Osteoblast (primary cell): ENCODE results near the gene ATXN7L3. TPM values are rescaled to one million over a fixed set of nuclear protein-coding genes. Genes with fewer than 3 reads are reported as not detected.

Experiments used
- DNase-seq: peaks from one replicate; pipeline ENCODE4 v3.0.0; 2011; ENCODE audit warnings: low spot score, mixed read lengths; ENCODE audit not compliant: insufficient read length; ENCODE audit errors: missing footprints
- H2AFZ ChIP-seq: 2 replicates; pipeline ENCODE4 v1.6.0; 2011; ENCODE audit warnings: mild to moderate bottlenecking, low read length
- H3K27ac ChIP-seq: 2 replicates; pipeline ENCODE4 v1.5.1; 2011; ENCODE audit warnings: mild to moderate bottlenecking, low read depth, low read length, moderate library complexity
- H3K27me3 ChIP-seq: 2 replicates; pipeline ENCODE4 v1.6.0; 2012; ENCODE audit warnings: mild to moderate bottlenecking, control low read depth, inconsistent platforms, low read length, moderate library complexity; ENCODE audit not compliant: insufficient read depth
- H3K36me3 ChIP-seq: 2 replicates; pipeline ENCODE4 v1.5.1; 2011; ENCODE audit warnings: mild to moderate bottlenecking, low read length, control low read depth, moderate library complexity; ENCODE audit not compliant: insufficient read depth
- H3K4me1 ChIP-seq: 2 replicates; pipeline ENCODE4 v1.5.1; 2011; ENCODE audit warnings: mild to moderate bottlenecking, low read length, control low read depth, moderate library complexity; ENCODE audit not compliant: insufficient read depth
- H3K4me2 ChIP-seq: 2 replicates; pipeline ENCODE4 v1.6.0; 2011; ENCODE audit warnings: mild to moderate bottlenecking, low read length; ENCODE audit not compliant: insufficient read depth
- H3K4me3 ChIP-seq: fragments of 200-600 bp; sonication (generic); 3 replicates; pipeline ENCODE4 v1.5.1; 2012; ENCODE audit warnings: mild to moderate bottlenecking, low read length, inconsistent platforms; ENCODE audit not compliant: insufficient read depth
- H3K79me2 ChIP-seq: 2 replicates; pipeline ENCODE4 v1.6.0; 2012; ENCODE audit warnings: mild to moderate bottlenecking, low read length, control low read depth, inconsistent platforms; ENCODE audit not compliant: insufficient read depth
- H3K9me3 ChIP-seq: 2 replicates; pipeline ENCODE4 v1.5.1; 2011; ENCODE audit warnings: low read depth, low read length, control low read depth
- H4K20me1 ChIP-seq: 2 replicates; pipeline ENCODE4 v1.6.0; 2012; ENCODE audit warnings: mild to moderate bottlenecking, low read length, control low read depth; ENCODE audit not compliant: insufficient read depth
- total RNA-seq: library from RNA; depleted of rRNA; stranded (reverse); fragments of >200 nt; gene quantifications from 2 replicates; pipeline ENCODE4 v1.2.3, GENCODE V29; 2012
- TF ChIP-seq, protein P1 (sequence below): IDR thresholded peaks from 2 replicates; pipeline ENCODE4 v1.5.1; 2011; ENCODE audit warnings: mild to moderate bottlenecking, low read depth, low read length, moderate library complexity; ENCODE audit errors: extremely low read depth

Gene ATXN7L3
- total RNA-seq, 1 donor = 38.4 TPM

DNA sequence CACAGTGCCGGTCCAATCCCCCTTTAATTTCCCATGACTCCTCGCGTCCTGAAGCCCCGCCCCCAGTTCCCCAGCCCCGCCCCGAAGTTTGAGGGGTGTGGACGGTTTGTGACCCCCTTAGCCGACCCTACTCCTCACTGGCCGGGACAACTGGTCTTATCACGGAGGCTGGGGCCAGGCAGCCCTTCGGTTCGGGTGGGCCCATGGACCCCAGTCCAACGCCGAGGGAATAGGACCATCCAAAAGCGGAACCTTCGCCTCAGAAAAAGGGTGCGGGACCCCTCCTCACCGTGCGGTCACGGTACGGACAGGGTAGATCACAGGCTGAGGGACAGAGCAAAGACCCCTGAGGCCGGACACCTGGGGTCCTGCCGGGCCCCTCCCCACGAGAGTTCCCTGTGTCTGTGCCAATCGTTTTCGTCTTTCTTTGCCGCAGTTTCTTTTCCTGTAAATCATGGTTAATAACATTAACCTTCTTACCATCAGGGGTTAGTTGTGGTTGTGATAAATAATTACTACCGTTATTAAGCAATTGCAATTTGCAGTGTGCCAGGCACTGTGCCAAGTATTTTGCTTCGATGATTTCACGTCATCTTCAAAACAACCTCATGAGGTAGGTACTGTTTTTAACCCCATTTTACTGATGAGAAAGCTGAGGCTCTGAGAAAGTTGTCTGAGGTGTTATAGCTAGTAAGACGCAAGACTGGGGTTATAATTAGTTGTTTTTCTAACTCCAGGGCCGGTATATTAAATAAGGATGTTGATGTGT, 12.4 kb downstream of the ATXN7L3 start:
- Histone ChIP-seq H3K4me2 (peak overlapping the region; percentile 94), H3K27ac (peak overlapping the region; percentile 99), H2AFZ (peak overlapping the region; percentile 97), H3K4me3 (peak overlapping the region; percentile 100), H4K20me1 (peaks cover 14% of the 10 kb centered on the region), H3K9me3 (no peaks in the 10 kb centered on the region), H3K27me3 (no peaks in the 10 kb centered on the region), H3K4me1 (peaks cover 11% of the 10 kb centered on the region), H3K36me3 (peaks cover 20% of the 10 kb centered on the region), H3K79me2 (peaks cover 55% of the 10 kb centered on the region)
- TF ChIP-seq, protein P1, sequence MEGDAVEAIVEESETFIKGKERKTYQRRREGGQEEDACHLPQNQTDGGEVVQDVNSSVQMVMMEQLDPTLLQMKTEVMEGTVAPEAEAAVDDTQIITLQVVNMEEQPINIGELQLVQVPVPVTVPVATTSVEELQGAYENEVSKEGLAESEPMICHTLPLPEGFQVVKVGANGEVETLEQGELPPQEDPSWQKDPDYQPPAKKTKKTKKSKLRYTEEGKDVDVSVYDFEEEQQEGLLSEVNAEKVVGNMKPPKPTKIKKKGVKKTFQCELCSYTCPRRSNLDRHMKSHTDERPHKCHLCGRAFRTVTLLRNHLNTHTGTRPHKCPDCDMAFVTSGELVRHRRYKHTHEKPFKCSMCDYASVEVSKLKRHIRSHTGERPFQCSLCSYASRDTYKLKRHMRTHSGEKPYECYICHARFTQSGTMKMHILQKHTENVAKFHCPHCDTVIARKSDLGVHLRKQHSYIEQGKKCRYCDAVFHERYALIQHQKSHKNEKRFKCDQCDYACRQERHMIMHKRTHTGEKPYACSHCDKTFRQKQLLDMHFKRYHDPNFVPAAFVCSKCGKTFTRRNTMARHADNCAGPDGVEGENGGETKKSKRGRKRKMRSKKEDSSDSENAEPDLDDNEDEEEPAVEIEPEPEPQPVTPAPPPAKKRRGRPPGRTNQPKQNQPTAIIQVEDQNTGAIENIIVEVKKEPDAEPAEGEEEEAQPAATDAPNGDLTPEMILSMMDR = no peak
- peak; percentile 58 for DNase-seq

DNA sequence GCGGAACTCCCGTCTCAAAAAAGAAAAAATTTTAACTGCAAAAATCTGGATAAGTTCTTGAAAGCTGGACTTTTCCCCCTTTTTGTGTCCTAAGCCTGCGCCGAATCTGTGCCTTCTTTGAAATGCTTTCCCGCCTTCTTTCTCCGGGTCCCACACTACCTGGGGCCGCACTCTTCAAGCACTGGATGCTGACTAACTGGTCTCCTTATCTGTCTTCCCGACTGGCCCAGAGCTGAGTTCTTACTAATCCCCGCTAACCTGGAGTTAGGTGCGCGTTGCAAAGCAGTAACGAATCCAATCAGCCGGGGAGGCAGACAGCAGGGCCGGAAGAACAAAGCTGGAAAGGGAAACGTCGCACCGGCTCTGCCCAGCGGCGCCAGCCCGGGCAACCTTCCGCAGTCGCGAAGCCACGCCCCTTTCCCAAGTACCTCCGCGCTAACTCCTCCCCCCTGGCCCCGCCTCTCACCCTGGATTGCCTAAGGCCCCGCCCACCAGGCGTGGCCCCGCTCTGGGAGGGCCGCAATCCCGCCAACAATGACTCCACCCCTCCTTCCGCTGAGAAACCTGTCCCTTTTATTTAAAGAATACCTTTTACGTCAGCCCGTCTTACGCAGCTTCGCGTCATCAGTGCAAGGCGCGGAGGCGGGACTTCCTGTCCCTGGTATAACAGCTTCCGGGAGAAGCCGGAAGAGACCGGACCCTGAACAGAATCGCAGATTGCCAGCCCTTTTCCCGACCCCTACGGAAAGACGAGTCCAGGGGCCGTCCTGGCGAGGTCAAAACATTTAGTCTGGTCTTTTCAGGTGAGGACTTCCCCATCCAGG, 13.2 kb downstream of the ATXN7L3 start, which contains the start of gene TMUB2:
Gene TMUB2, plus strand, starts transcription at position 666 of the 824 bp plus-strand sequence. CDS start 737 bp downstream, outside the sequence.
- H3K36me3 ChIP-seq = peaks cover 27% of the 10 kb centered on the region
- H3K4me3 ChIP-seq = peak within 1 kb of the TSS; percentile 100
- no peaks in the 10 kb centered on the region for H3K27me3 ChIP-seq
- peaks cover 14% of the 10 kb centered on the region for H4K20me1 ChIP-seq
- peak; percentile 100 for DNase-seq
- H3K4me2 ChIP-seq = peak within 1 kb of the TSS; percentile 94
- TF ChIP-seq, protein P1 = no peak
- H3K27ac ChIP-seq = peak within 1 kb of the TSS; percentile 99
- no peaks in the 10 kb centered on the region for H3K9me3 ChIP-seq
- H2AFZ ChIP-seq = peak within 1 kb of the TSS; percentile 97
- peaks cover 11% of the 10 kb centered on the region for H3K4me1 ChIP-seq
- peaks cover 55% of the 10 kb centered on the region for H3K79me2 ChIP-seq

DNA sequence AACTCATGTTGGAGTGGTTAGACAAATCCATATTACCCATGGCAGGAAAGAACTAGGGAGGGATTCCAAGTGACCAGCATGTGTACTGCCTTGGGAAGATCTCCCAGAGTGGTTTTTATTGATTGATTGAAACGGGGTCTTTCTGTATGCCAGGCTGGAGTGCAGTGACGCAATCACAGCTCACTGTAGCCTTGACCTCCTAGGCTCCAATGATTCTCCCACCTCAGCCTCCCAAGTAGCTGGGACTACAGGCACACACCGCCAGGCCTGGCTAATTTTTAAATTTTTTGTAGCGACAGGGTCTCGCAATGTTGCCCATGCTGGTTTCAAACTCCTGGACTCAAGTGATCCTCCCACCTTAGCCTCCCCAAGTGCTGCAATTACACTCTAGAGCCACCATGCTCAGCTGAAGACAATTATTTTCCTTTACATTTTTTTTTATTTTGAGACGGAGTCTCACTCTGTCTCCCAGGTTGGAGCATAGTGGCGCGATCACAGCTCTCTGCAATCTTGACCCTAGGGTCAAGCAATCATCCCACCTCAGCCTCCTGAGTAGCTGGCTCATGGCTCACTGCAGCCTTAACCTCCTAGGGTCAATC, 15.4 kb downstream of the ATXN7L3 start:
- peaks cover 11% of the 10 kb centered on the region for H3K4me1 ChIP-seq
- DNase-seq = no peak
- H3K4me3 ChIP-seq = no peak overlapping the region
- H3K27me3 ChIP-seq = no peaks in the 10 kb centered on the region
- H3K4me2 ChIP-seq = no peak overlapping the region
- peaks cover 55% of the 10 kb centered on the region for H3K79me2 ChIP-seq
- no peak overlapping the region for H3K27ac ChIP-seq
- H2AFZ ChIP-seq = no peak overlapping the region
- no peaks in the 10 kb centered on the region for H3K9me3 ChIP-seq
- H3K36me3 ChIP-seq = peaks cover 13% of the 10 kb centered on the region
- H4K20me1 ChIP-seq = peaks cover 14% of the 10 kb centered on the region
- TF ChIP-seq, protein P1 = no peak
